DMS114 treated with DMSO at 0.1 percent for 48 hours (cell line): ENCODE results near the gene USP15.
"Not testable (repeated sequence)": the region's sequence is repeated elsewhere in the genome, so short reads cannot be mapped to it uniquely, and the experiment has no call there.

Experiments
- DNase-seq: peaks from one replicate; lab custom pipeline; 2025; ENCODE audit not compliant: unreplicated experiment; lab: John Stamatoyannopoulos, UW

Gene USP15

GRCh38 chr12:62319058-62319457 is 58.9 kb downstream of the USP15 start:
- no peak for DNase-seq

DNA sequence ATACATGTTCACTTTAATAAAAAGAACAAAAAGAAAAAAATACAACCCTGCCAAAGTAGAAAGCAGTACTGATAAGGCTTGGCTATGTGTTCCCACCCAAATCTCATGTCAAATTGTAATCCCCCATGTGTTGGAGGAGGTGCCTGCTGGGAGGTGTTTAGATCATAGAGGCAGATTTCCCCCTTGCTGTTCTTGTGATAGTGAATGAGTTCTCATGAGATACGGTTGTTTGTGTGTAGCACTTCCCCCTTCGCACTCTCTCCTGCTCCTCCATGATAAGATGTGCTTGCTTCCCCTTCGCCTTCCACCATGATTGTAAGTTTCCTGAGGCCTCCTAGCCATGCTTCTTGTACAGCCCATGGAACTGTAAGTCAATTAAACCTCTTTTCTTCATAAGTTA is 59.9 kb downstream of the USP15 start:
- no peak for DNase-seq

GRCh38 chr12:62323386-62323785 is 63.2 kb downstream of the USP15 start:
- no peak for DNase-seq

DNA sequence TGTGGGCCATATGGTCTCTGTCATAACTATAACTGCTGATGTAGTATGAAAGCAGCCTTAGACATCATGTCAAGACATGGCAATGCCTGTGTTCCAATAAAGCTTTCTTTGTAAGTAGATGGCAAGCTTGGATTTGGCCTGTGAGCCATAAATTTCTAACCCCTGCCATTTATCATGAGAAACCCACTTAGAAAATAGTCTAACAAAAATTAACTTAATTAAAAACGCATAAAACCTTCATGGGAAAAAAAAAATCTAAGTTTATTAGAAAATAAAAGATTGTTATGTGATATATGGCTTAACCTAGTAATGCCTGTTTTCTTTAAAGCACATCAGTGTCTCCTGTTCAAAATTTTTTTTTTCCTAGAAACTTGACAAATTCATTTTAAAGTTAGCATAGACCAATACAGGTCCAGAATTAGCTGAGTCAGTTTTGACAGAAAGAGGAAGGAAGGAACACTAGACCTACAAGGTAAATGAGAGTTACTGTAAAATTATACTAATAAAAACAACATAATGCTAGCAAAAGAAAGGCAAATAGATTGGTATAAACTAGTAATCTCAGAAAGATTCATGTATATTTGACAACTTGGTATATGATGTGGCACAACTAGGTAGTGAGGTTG is 68.2 kb downstream of the USP15 start:
- no peak for DNase-seq

GRCh38 chr12:62331306-62331705 is 71.1 kb downstream of the USP15 start:
- no peak for DNase-seq

DNA sequence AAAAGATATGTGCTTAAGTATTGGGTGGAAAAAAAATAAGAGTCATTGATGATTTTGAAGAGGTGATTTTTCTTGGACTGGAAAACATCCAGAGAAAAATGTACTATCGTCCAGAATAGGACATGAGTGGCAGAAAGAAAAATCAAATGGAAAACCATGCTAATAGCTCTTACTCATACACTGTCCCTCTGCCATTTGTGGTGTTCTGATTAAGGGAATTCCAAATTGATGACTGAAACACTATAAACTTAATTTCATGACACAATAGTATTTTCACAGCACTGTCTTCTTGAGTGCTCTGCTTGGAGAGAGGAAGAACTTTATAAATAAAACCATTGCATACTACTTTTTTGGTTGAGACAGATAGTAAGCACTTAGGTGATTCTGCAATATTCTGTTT is 72.4 kb downstream of the USP15 start:
- DNase-seq: no peak

DNA sequence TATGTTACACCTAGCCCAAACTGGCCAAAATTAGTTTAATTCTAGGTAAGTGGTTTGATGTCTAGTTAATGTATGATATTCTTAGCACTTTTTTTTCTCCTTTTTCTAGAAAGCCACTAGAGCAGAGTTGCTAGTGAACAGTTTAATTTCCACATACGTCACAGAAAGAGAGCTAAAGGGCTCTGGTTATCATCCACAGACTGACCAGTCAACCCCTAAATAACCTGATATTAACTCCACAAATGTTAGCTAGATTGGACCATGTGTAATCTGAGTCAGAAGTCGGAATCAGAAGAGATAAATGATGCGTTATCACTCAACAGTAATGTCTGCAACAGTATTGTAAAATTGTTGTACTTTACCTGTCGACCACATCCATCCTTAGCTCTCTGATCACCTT is 74.9 kb downstream of the USP15 start:
- DNase-seq: no peak

GRCh38 chr12:62335796-62336195 is 75.6 kb downstream of the USP15 start:
- no peak for DNase-seq

DNA sequence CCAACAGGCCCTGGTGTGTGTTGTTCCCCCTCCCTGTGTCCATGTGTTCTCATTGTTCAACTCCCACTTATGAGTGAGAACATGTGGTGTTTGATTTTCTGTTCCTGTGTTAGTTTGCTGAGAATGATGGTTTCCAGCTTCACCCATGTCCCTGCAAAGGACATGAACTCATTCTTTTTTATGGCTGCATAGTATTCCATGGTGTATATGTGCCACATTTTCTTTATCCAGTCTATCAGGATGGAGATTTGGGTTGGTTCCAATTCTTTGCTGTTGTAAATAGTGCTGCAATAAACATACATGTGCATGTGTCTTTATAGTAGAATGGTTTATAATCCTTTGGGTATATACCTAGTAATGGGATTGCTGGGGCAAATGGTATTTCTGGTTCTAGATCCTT is 77.4 kb downstream of the USP15 start:
- not testable (repeated sequence) for DNase-seq

GRCh38 chr12:62342614-62343303 is 82.6 kb downstream of the USP15 start:
- not testable (repeated sequence) for DNase-seq

DNA sequence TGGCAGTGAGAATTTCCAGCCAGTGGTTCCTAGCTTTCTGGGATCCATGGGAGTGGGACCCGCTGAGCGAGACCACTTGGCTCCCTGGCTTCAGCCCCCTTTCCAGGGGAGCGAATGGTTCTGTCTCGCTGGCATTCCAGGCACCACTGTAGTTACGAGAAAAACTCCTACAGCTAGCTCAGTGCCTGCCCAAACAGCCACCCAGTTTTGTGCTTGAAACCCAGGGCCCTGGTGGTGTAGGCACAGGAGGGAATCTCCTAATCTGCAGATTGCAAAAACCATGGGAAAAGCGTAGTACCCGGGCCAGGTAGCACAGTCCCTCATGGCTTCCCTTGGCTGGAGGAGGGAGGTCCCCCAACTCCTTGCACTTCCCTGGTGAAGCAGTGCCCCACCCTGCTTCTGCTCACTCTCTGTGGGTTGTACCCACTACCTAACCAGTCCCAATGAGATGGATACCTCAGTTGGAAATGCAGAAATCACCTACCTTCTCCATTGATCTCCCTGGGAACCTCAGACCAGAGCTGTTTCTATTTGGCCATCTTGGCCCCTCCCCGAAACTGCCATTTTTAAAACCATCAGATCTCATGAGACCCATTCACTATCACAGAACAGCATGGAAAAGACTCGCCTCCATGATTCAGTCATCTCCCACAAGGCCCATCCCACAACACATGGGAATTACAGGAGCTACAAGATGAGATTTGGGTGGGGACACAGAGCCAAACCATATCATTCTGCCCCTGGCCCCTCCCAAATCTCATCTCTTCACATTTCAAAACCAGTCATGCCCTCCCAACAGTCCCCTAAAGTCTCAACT is 83.3 kb downstream of the USP15 start:
- DNase-seq: not testable (repeated sequence)

DNA sequence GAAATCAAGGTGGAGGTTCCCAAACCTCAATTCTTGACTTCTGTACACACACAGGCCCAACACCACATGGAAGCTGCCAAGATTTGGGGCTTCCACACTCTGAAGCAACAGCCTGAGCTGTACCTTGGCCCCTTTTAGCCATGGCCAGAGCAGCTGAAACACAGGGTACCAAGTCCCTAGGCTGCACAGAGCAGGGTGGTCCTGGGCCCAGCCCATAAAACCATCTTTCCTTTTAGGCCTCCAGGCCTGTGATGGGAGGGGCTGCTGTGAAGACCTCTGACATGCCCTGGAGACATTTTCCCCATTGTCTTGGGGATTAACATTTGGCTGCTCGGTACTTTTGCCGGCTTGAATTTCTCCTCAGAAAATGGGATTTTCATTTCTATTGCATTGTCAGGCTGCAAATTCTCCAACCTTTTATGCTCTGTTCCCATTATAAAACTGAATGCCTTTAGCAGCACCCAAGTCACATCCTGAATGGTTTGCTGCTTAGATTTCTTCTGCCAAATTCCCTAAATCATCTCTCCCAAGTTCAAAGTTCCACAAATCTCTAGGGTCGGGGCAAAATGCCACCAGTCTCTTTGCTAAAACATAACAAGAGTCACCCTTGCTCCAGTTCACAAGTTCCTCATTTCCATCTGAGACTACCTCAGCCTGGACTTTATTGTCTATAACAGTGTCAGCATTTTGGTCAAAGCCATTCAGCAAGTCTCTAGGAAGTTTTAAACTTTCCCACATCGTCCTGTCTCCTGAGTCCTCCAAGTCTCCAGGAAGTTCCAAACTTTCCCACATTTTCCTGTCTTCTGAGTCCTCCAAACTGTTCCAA is 84.7 kb downstream of the USP15 start:
- not testable (repeated sequence) for DNase-seq

GRCh38 chr12:62345667-62346066 is 85.5 kb downstream of the USP15 start:
- DNase-seq: no peak

DNA sequence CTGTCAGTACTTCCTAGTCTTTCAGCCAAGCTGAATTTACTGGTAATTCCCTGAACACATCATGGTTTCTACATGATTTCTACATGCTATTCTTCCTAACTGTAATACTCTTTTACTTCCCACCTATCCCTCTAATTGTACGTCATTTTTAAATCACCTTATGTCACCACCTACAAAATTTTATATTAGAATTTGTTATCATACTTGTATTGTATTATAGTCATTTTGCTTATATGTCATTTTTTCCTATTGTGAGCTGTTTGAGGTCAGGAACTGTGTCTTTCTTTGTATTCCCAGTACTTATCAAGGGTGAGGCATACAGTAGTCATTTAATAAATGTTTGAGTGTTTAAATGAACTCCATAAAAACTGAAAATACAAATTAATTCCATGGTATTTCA is 86.6 kb downstream of the USP15 start:
- DNase-seq: no peak

DNA sequence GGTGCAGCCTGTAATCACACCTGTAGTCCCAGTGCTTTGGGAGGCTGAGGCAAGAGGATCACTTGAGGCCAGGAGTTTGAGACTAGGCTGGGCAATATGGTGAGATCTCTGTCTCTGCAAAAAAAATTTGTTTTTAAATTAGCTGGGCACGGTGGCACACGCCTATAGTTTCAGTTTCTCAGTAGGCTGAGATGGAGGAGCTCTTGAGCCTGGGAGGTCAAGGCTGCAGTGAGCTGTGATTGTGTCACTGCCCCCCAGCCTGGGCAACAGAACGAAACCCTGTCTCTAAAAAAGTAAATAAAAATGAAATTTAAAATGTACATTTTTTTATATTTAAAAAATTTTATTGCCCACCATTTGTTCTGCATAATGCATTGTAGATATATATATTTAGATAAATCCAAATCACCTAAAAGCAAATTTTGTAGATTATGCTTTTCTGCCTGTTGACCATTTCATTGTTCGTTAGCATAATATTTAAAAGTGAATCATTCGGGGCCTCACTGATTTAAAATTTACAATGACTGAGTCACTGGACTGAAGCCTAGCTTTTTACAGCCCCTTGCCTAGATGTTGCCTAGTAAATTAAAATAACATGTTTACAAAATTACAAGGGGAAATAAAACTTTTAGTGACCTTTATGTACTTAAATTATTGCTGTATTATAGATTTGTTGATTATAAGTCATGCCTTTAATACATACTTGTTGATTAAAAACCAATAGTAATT is 87.9 kb downstream of the USP15 start:
- DNase-seq: no peak

DNA sequence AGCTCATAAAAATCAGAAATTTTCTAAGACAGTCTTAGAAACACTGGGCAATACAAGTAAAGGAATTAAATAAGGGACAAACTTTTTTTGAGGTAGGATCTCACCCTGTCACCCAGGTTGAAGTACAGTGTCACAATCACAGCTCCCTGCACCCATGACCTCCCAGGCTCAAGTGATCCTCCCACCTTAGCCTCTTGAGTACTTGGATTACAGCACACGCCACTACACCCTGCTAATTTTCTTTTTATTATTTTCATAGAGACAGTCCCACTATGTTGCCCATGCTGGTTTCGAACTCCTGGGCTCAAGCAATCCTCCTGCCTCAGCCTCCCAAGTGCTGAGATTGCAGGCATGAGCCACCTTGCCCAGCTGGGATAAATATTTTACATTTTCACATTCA is 90.3 kb downstream of the USP15 start:
- no peak for DNase-seq

- DNase-seq: no peak
Measured at GRCh38 chr12:62351326-62351725, 91.1 kb downstream of the USP15 start.

GRCh38 chr12:62361048-62361447 is 100.8 kb downstream of the USP15 start:
- no peak for DNase-seq

DNA sequence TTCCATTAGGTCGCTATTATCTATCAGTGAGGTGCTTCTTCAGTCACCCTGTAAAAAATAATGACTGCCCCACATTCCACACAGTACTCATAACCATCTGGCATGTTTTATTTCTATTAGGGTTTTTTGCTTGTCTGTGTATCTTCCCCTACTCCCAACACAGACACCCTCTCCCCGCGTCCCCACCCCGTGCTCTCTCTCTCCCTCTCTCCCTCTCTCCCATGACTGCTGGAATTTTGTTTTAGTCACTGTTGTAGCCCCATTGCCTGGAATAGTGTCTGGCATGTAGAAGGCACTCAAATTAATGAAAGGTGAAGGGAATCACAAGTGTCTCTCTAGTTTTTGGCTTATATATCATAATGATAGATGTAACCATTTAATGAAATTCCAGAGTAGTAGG is 103.3 kb downstream of the USP15 start:
- DNase-seq: no peak

DNA sequence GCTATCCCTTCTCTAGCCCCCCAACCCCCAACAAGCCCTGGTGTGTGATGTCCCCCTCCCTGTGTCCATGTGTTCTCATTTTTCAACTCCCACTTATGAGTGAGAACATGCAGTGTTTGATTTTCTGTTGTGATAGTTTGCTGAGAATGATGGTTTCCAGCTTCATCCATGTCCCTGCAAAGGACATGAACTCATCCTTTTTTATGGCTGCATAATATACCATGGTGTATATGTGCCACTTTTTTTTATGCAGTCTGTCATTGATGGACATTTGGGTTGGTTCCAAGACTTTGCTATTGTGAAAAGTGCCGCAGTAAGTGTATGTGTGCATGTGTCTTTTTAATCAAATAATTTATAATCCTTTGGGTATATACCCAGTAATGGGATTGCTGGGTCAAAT is 104.5 kb downstream of the USP15 start:
- DNase-seq: not testable (repeated sequence)

DNA sequence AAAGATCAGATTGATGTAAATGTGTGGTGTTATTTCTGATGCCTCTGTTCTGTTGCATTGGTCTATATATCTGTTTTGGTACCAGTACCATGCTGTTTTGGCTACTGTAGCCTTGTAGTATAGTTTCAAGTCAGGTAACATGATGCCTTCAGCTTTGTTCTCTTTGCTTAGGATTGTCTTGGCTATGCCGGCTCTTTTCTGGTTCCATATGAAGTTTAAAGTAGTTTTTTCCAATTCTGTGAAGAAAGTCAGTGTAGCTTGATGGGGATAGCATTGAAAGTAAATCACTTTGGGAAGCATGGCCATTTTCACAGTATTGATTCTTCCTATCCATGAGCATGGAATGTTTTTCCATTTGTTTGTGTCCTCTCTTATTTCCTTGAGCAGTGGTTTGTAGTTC is 105.6 kb downstream of the USP15 start:
- not testable (repeated sequence) for DNase-seq
